WTC11 (cell line): ENCODE data around the gene SALL1. TPM values are rescaled to one million over a fixed set of nuclear protein-coding genes. Genes with fewer than 3 reads are reported as not detected.

ENCODE experiments used
- ATAC-seq: fragments of 200-7000 bp; cut with Tn5 transposase; 2 replicates; pipeline ENCODE4 v1.10.0; 2021; ENCODE audit warnings: mild to moderate bottlenecking, moderate library complexity
- CTCF ChIA-PET: fragments of 300-600 bp; sonication (Branson Sonifier 250); formaldehyde crosslinking; loops from one replicate; lab custom pipeline; 2021; ENCODE audit warnings: antibody characterized with exemption; lab: Charles Lee
- POLR2A ChIA-PET: fragments of 350-600 bp; sonication (Branson Sonifier 250); formaldehyde crosslinking; loops from one replicate; lab custom pipeline; 2021; ENCODE audit warnings: antibody characterized with exemption; lab: Charles Lee
- DNase-seq: peaks from one replicate; pipeline ENCODE4 v3.0.0; 2021; ENCODE audit warnings: low spot score
- H3K27ac Mint-ChIP-seq: 2 replicates; pipeline ENCODE4 v1.8.0; 2021; ENCODE audit warnings: mixed read lengths
- H3K27me3 Mint-ChIP-seq: 2 replicates; pipeline ENCODE4 v1.8.0; 2021; ENCODE audit warnings: low read depth, mild to moderate bottlenecking, moderate library complexity, mixed read lengths
- H3K36me3 Mint-ChIP-seq: 2 replicates; pipeline ENCODE4 v1.8.0; 2021; ENCODE audit warnings: mixed read lengths
- H3K4me1 Mint-ChIP-seq: 2 replicates; pipeline ENCODE4 v1.8.0; 2022; ENCODE audit warnings: mixed read lengths
- H3K4me3 Mint-ChIP-seq: 2 replicates; pipeline ENCODE4 v1.8.0; 2021; ENCODE audit warnings: mild to moderate bottlenecking, moderate library complexity, mixed read lengths
- H3K9me3 Mint-ChIP-seq: 2 replicates; pipeline ENCODE4 v1.8.0; 2021; ENCODE audit warnings: mixed read lengths
- ARID4B ChIP-seq: sonication (generic); formaldehyde crosslinking; IDR thresholded peaks from 2 replicates; pipeline ENCODE4 v1.8.0; 2023; ENCODE audit warnings: missing genetic modification reagents, mild to moderate bottlenecking, borderline replicate concordance
- ATF2 ChIP-seq: sonication (generic); formaldehyde crosslinking; IDR thresholded peaks from 2 replicates; pipeline ENCODE4 v1.8.1; 2022; ENCODE audit warnings: low read depth, missing genetic modification reagents, borderline replicate concordance
- CBFB ChIP-seq: sonication (generic); formaldehyde crosslinking; IDR thresholded peaks from 2 replicates; pipeline ENCODE4 v1.8.1; 2022; ENCODE audit warnings: mild to moderate bottlenecking, low read depth, missing genetic modification reagents
- CREM ChIP-seq: sonication (generic); formaldehyde crosslinking; IDR thresholded peaks from 2 replicates; pipeline ENCODE4 v1.8.1; 2022; ENCODE audit warnings: mild to moderate bottlenecking, missing genetic modification reagents, moderate library complexity
- EMX1 ChIP-seq: fragments of 250-450 bp; sonication (Bioruptor Pico); IDR thresholded peaks from 2 replicates; pipeline ENCODE4 v1.8.0; 2021; ENCODE audit warnings: mild to moderate bottlenecking
- ERG ChIP-seq: fragments of 250-450 bp; sonication (Bioruptor Pico); IDR thresholded peaks from 2 replicates; pipeline ENCODE4 v1.8.0; 2021; ENCODE audit warnings: mild to moderate bottlenecking
- ETV6 ChIP-seq: sonication (generic); formaldehyde crosslinking; IDR thresholded peaks from 2 replicates; pipeline ENCODE4 v1.8.1; 2022; ENCODE audit warnings: mild to moderate bottlenecking, missing genetic modification reagents
- FOXJ3 ChIP-seq: sonication (generic); formaldehyde crosslinking; IDR thresholded peaks from 2 replicates; pipeline ENCODE4 v1.9.0; 2021; ENCODE audit warnings: missing genetic modification reagents, mild to moderate bottlenecking, borderline replicate concordance
- JAZF1 ChIP-seq: fragments of 250-450 bp; sonication (Bioruptor Pico); IDR thresholded peaks from 2 replicates; pipeline ENCODE4 v1.9.0; 2021; ENCODE audit warnings: moderate library complexity, mild to moderate bottlenecking, inconsistent platforms
- MLX ChIP-seq: sonication (generic); formaldehyde crosslinking; IDR thresholded peaks from 2 replicates; pipeline ENCODE4 v1.8.1; 2023; ENCODE audit warnings: mild to moderate bottlenecking, missing genetic modification reagents, moderate library complexity
- MXD4 ChIP-seq: fragments of 250-450 bp; sonication (Bioruptor Pico); IDR thresholded peaks from 2 replicates; pipeline ENCODE4 v1.8.0; 2021; ENCODE audit warnings: mild to moderate bottlenecking, moderate library complexity, borderline replicate concordance
- PRRX2 ChIP-seq: fragments of 250-450 bp; sonication (Bioruptor Pico); IDR thresholded peaks from 2 replicates; pipeline ENCODE4 v1.8.0; 2021; ENCODE audit warnings: mild to moderate bottlenecking
- RELA ChIP-seq: sonication (generic); formaldehyde crosslinking; IDR thresholded peaks from 2 replicates; pipeline ENCODE4 v1.8.1; 2022; ENCODE audit warnings: missing genetic modification reagents, mild to moderate bottlenecking, borderline replicate concordance
- TEAD1 ChIP-seq: sonication (generic); formaldehyde crosslinking; IDR thresholded peaks from 2 replicates; pipeline ENCODE4 v1.8.0; 2022; ENCODE audit warnings: mild to moderate bottlenecking, missing genetic modification reagents
- TEAD4 ChIP-seq: sonication (generic); formaldehyde crosslinking; IDR thresholded peaks from 2 replicates; pipeline ENCODE4 v1.8.0; 2022; ENCODE audit warnings: mild to moderate bottlenecking, missing genetic modification reagents
- USF1 ChIP-seq: sonication (generic); formaldehyde crosslinking; IDR thresholded peaks from 2 replicates; pipeline ENCODE4 v1.8.0; 2022; ENCODE audit warnings: mild to moderate bottlenecking, missing genetic modification reagents
- ZNF263 ChIP-seq: sonication (generic); formaldehyde crosslinking; IDR thresholded peaks from 2 replicates; pipeline ENCODE4 v1.8.1; 2022; ENCODE audit warnings: low read depth, mild to moderate bottlenecking, moderate library complexity, missing genetic modification reagents
- ZNF416 ChIP-seq: fragments of 250-450 bp; sonication (Bioruptor Pico); IDR thresholded peaks from 2 replicates; pipeline ENCODE4 v1.9.0; 2021; ENCODE audit warnings: mild to moderate bottlenecking, inconsistent platforms
- ZNF671 ChIP-seq: fragments of 250-450 bp; sonication (Bioruptor Pico); IDR thresholded peaks from 2 replicates; pipeline ENCODE4 v1.8.0; 2021; ENCODE audit warnings: mild to moderate bottlenecking
- ZSCAN18 ChIP-seq: fragments of 250-450 bp; sonication (Bioruptor Pico); IDR thresholded peaks from 2 replicates; pipeline ENCODE4 v2.1.2; 2022; ENCODE audit warnings: mild to moderate bottlenecking, moderate library complexity
- total RNA-seq: library from RNA; stranded (reverse); gene quantifications from 3 replicates; pipeline ENCODE4 v1.2.3, GENCODE V29; 2021

SALL1 gene
- total RNA-seq, 1 experiment from 2014 or later: 63.9 TPM

GRCh38 chr16:51197953-51198748, 47.1 kb upstream of the SALL1 start (continued):
- TF ChIP-seq MLX (CRISPR knock-in tag) (no peak), CREM (CRISPR knock-in tag) (no peak)

- H3K4me3 Mint-ChIP-seq: no peak overlapping the region
- peaks cover 6% of the 10 kb centered on the region for H3K4me1 Mint-ChIP-seq
- CTCF ChIA-PET: no interaction called here
- H3K27me3 Mint-ChIP-seq: peaks cover 2% of the 10 kb centered on the region; the same call in 1 of the 2 replicates
- no peak overlapping the region for H3K27ac Mint-ChIP-seq
- POLR2A ChIA-PET: no interaction called here
- no peak for TF ChIP-seq ZNF263 (CRISPR knock-in tag)
- H3K36me3 Mint-ChIP-seq: no peaks in the 10 kb centered on the region
- no peak for ATAC-seq
- DNase-seq: no peak
- H3K9me3 Mint-ChIP-seq: no peaks in the 10 kb centered on the region
Measured at GRCh38 chr16:51193879-51194278, 42.8 kb upstream of the SALL1 start.

GRCh38 chr16:51184702-51185433, 33.8 kb upstream of the SALL1 start:
- ChIA-PET CTCF (no interaction called here), POLR2A (no interaction called here)
- no peaks in the 10 kb centered on the region; the same call in 1 of the 2 replicates for H3K27me3 Mint-ChIP-seq
- ATAC-seq (no peak), DNase-seq (no peak)
- H3K9me3 Mint-ChIP-seq: no peaks in the 10 kb centered on the region
- no peaks in the 10 kb centered on the region for H3K36me3 Mint-ChIP-seq
- H3K27ac Mint-ChIP-seq: no peak overlapping the region
- peaks cover 56% of the 10 kb centered on the region for H3K4me1 Mint-ChIP-seq
- no peak for TF ChIP-seq MXD4 (CRISPR knock-in tag)
- no peak for TF ChIP-seq ATF2 (CRISPR knock-in tag)
- no peak for TF ChIP-seq MLX (CRISPR knock-in tag)
- TF ChIP-seq ZNF416 (CRISPR knock-in tag): no peak
- TF ChIP-seq ERG (CRISPR knock-in tag): no peak
- no peak for TF ChIP-seq RELA (CRISPR knock-in tag)
- TF ChIP-seq USF1 (CRISPR knock-in tag): no peak
- TF ChIP-seq ZSCAN18 (CRISPR knock-in tag): no peak
- TF ChIP-seq TEAD1 (CRISPR knock-in tag): no peak
- TF ChIP-seq JAZF1 (CRISPR knock-in tag): no peak
- no peak for TF ChIP-seq TEAD4 (CRISPR knock-in tag)
- TF ChIP-seq EMX1 (CRISPR knock-in tag): no peak
- no peak for TF ChIP-seq ZNF671
- TF ChIP-seq PRRX2: no peak
- no peak for TF ChIP-seq ETV6
- TF ChIP-seq CBFB (CRISPR knock-in tag): no peak
- TF ChIP-seq FOXJ3: no peak
- no peak for TF ChIP-seq ARID4B
- no peak overlapping the region for H3K4me3 Mint-ChIP-seq
